ENCODE data around the gene THSD1.
"Not testable (repeated sequence)": the region's sequence is repeated elsewhere in the genome, so short reads cannot be mapped to it uniquely, and the experiment has no call there.

THSD1 gene

DNA sequence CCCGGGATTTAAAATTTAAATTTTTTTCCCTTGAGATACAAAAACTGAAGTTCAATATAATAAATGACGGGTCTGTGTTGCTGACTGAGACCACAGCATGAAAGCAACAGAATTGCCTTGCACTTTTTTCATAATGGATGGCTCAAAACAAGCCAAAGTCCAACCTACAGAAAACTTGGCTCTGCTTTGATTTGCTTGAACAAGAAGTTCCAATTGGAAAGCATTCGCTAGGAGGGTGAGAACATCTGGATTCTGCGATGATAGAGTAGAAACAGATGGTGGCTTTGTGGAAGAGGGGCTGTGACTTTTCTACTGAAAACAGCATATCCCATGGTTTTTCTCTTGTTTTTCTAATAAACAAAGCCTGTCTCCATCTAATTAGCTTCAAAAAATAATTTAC is 46.4 kb downstream of the THSD1 start:
- H3K36me3 ChIP-seq (ENCODE audit: insufficient read depth, low read length): no peaks in the 10 kb centered on the region
- H3K9me3 ChIP-seq (ENCODE audit: insufficient read depth, low read depth, low read length): no peaks in the 10 kb centered on the region
- H3K27ac ChIP-seq (ENCODE audit: low read depth, low read length): no peak overlapping the region
- WGBS: 99% methylated on average over 3 of the region's 4 CpGs
- H3K27me3 ChIP-seq (ENCODE audit: insufficient read depth, low read length): no peaks in the 10 kb centered on the region
- H3K4me3 ChIP-seq (ENCODE audit: low read length): no peak overlapping the region
- H3K4me1 ChIP-seq (ENCODE audit: insufficient read depth, low read length): peaks cover 2% of the 10 kb centered on the region; the same call in 1 of the 2 replicates
- H3K9ac ChIP-seq (ENCODE audit: low read depth, low read length): no peak overlapping the region

DNA sequence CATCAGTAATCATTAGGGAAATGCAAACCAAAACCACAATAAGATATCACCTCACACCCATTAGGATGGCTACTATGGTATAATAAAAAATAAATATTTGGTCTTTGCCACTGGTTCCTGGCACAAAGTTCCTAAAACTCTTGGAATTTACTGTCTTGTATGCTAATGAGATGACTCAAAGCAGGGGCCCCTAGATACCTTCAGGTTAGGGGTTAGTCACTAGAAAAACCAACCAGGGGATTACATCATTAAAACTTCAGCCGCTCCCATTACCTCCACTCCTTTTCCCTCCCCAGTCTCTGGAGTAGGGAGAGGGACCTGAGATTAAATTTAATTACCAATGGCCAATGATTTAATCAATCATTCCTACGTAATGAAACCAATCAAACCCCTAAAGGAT is 49.6 kb downstream of the THSD1 start:
- H3K9me3 ChIP-seq (ENCODE audit: insufficient read depth, low read depth, low read length): no peaks in the 10 kb centered on the region
- no peaks in the 10 kb centered on the region for H3K36me3 ChIP-seq (ENCODE audit: insufficient read depth, low read length)
- no peak overlapping the region for H3K27ac ChIP-seq (ENCODE audit: low read depth, low read length)
- H3K4me3 ChIP-seq (ENCODE audit: low read length): no peak overlapping the region
- H3K9ac ChIP-seq (ENCODE audit: low read depth, low read length): no peak overlapping the region
- no peaks in the 10 kb centered on the region for H3K27me3 ChIP-seq (ENCODE audit: insufficient read depth, low read length)
- no CpG with 5 or more reads among the region's 2 CpGs for WGBS
- peaks cover 2% of the 10 kb centered on the region; the same call in 1 of the 2 replicates for H3K4me1 ChIP-seq (ENCODE audit: insufficient read depth, low read length)

DNA sequence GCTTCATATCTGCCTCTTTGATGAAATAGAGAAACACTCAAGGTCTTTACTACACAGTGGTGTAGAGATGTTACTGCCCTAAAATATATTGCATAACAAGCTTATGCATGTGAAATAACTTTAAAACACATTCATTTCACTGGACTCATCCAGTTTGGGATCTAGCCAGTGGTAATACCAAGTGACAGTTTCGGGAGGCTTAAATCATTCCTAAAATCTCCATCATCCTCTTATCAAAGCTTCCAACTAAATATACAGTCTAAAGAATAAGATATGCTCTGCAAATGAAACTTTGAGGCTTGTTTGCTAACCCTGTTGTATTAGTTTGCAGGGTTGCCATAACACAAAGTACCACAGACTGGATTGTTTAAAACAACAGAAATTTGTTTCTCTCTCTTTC is 52.8 kb downstream of the THSD1 start:
- no peak overlapping the region for H3K27ac ChIP-seq (ENCODE audit: low read depth, low read length)
- no peaks in the 10 kb centered on the region for H3K36me3 ChIP-seq (ENCODE audit: insufficient read depth, low read length)
- no peak overlapping the region for H3K4me3 ChIP-seq (ENCODE audit: low read length)
- peaks cover 2% of the 10 kb centered on the region; the same call in 1 of the 2 replicates for H3K4me1 ChIP-seq (ENCODE audit: insufficient read depth, low read length)
- H3K27me3 ChIP-seq (ENCODE audit: insufficient read depth, low read length): no peaks in the 10 kb centered on the region
- WGBS: 85% methylated on average over 1 of the region's 1 CpG
- H3K9ac ChIP-seq (ENCODE audit: low read depth, low read length): no peak overlapping the region
- H3K9me3 ChIP-seq (ENCODE audit: insufficient read depth, low read depth, low read length): no peaks in the 10 kb centered on the region

DNA sequence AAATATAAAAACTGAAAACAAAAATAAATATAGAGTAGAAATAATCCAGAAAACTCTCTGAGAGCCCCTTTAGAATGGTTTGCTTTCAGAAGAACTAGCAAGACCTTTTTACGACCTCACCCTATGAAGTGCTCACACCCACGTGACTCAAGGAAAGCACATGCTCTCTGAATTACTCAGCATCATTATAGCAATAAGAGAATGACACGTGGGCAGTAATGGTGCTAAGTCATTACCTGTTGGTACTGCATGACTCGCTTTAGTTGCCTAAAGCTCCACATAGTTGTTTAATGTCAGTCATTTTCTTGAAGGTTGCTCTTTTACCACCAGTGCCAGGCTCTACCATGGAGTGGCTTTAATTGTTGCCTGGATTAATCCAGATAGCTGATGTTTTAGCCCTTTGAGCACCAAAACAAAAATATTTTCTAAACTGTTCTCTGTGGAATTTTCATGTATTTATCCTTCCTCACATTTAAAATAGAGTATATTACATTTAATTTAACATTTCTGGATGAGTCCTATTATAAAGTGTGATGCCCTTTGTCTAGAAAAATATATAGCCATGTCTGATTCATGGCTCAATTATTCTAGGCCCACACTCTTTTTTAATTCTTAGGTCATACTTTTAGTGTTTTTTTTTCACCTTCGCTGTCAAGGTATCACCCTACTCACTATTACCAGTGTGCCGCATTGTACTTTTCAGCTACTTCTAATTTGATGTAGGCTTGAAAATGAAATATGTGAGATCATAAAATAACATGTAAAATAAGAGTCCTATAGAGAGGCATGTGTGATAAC is 56.8 kb downstream of the THSD1 start:
- Histone ChIP-seq H3K4me3 (ENCODE audit: low read length) (no peak overlapping the region), H3K4me1 (ENCODE audit: insufficient read depth, low read length) (no peaks in the 10 kb centered on the region), H3K27ac (ENCODE audit: low read depth, low read length) (no peak overlapping the region), H3K27me3 (ENCODE audit: insufficient read depth, low read length) (no peaks in the 10 kb centered on the region), H3K9me3 (ENCODE audit: insufficient read depth, low read depth, low read length) (no peaks in the 10 kb centered on the region), H3K9ac (ENCODE audit: low read depth, low read length) (no peak overlapping the region), H3K36me3 (ENCODE audit: insufficient read depth, low read length) (no peaks in the 10 kb centered on the region)
- 83% methylated on average over 5 of the region's 6 CpGs for WGBS

DNA sequence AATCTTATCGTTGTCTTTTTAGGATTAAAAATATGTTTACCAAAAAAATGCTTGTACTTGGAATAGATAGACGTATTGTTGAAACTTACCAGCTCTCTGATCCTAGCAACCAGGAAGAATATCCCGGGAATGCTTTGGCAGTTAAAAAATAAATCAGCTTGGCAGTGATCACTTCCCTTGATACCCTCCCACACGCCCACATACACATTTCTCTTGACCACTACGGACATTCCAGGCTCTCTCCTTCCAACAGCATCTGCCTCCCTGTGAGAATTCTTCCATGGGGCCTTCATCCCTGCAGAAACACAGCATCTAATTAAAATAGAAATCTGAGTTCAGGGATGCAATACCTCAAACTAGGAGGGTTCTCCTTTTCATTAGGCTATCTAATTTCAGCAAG is 57.9 kb downstream of the THSD1 start:
- WGBS: 94% methylated on average over 5 of the region's 5 CpGs
- no peaks in the 10 kb centered on the region for H3K9me3 ChIP-seq (ENCODE audit: insufficient read depth, low read depth, low read length)
- no peaks in the 10 kb centered on the region for H3K36me3 ChIP-seq (ENCODE audit: insufficient read depth, low read length)
- H3K27ac ChIP-seq (ENCODE audit: low read depth, low read length): no peak overlapping the region
- H3K9ac ChIP-seq (ENCODE audit: low read depth, low read length): no peak overlapping the region
- no peaks in the 10 kb centered on the region for H3K4me1 ChIP-seq (ENCODE audit: insufficient read depth, low read length)
- no peaks in the 10 kb centered on the region for H3K27me3 ChIP-seq (ENCODE audit: insufficient read depth, low read length)
- no peak overlapping the region for H3K4me3 ChIP-seq (ENCODE audit: low read length)

DNA sequence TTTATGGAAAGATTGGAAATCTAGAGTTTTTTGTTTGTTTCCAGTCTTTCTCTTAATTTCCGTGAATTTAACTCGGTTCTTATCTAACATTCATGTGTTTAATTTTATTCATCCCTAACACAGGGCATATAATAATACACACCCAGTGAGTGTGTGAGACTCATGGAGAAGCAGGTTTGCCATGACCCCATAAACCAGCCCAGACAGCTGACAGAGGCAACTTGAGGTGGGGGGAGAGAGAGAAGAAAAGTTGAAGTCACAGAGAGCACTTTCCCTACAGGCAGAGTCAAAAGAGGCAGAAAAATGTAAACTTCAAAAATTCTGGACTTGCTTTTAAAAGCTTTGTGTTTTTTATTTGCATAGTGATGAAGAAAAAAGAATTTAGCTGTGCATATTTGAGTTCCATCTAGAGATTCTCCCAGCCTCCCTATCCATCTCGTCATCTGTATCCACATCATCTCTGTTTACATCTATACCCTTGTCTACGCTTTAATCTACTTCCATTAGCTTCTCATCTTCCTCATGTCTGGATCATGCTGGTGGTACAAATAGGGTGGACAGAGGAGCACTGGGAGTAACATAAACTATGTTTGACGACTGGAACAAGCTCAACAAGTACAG is 60.2 kb downstream of the THSD1 start:
- H3K4me3 ChIP-seq (ENCODE audit: low read length): no peak overlapping the region
- no peak overlapping the region for H3K27ac ChIP-seq (ENCODE audit: low read depth, low read length)
- no peaks in the 10 kb centered on the region for H3K27me3 ChIP-seq (ENCODE audit: insufficient read depth, low read length)
- 87% methylated on average over 3 of the region's 5 CpGs for WGBS
- H3K36me3 ChIP-seq (ENCODE audit: insufficient read depth, low read length): no peaks in the 10 kb centered on the region
- H3K4me1 ChIP-seq (ENCODE audit: insufficient read depth, low read length): no peaks in the 10 kb centered on the region
- no peaks in the 10 kb centered on the region for H3K9me3 ChIP-seq (ENCODE audit: insufficient read depth, low read depth, low read length)
- H3K9ac ChIP-seq (ENCODE audit: low read depth, low read length): no peak overlapping the region

DNA sequence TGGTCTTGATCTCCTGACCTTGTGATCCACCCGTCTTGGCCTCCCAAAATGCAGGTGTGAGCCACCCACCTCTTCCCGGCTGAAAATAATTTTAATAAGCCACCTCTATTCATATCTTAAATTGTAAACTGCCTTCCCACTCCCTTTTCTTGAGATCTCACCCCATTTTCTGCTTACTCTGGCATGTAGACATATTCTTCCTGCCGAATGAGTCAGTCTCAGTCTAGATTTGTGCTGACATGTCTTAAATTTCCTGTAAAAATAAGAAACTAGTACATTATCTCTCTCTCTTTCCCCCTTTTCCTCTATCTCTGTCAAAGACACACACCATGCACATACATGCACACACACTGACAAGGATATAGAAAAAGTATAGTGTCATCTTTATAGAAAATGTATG is 60.9 kb downstream of the THSD1 start:
- Histone ChIP-seq H3K4me1 (ENCODE audit: insufficient read depth, low read length) (no peaks in the 10 kb centered on the region), H3K4me3 (ENCODE audit: low read length) (no peak overlapping the region), H3K27ac (ENCODE audit: low read depth, low read length) (no peak overlapping the region), H3K27me3 (ENCODE audit: insufficient read depth, low read length) (no peaks in the 10 kb centered on the region), H3K36me3 (ENCODE audit: insufficient read depth, low read length) (no peaks in the 10 kb centered on the region), H3K9ac (ENCODE audit: low read depth, low read length) (no peak overlapping the region), H3K9me3 (ENCODE audit: insufficient read depth, low read depth, low read length) (no peaks in the 10 kb centered on the region)
- WGBS: 95% methylated on average over 3 of the region's 3 CpGs

DNA sequence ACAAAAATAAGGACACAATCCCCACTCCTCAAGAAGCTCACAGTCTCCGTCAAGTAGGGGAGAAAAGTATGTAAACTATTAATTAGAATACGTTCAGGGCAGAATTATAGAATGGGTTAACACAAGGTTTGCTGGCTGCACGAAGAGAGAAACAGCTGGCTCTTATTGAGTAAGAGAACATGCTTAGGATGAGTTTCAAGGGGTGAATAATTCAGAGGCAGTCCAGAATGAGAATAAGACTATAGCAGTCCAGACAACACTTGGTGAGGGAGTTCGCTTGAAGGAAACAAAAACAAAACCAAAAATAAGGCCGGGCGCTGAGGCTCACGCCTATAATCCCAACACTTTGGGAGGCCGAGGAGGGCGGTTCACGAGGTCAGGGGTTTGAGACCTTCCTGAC is 61.9 kb downstream of the THSD1 start:
- no peak overlapping the region for H3K4me3 ChIP-seq (ENCODE audit: low read length)
- no peaks in the 10 kb centered on the region for H3K4me1 ChIP-seq (ENCODE audit: insufficient read depth, low read length)
- H3K27me3 ChIP-seq (ENCODE audit: insufficient read depth, low read length): no peaks in the 10 kb centered on the region
- no peak overlapping the region for H3K9ac ChIP-seq (ENCODE audit: low read depth, low read length)
- no peak overlapping the region for H3K27ac ChIP-seq (ENCODE audit: low read depth, low read length)
- no peaks in the 10 kb centered on the region for H3K9me3 ChIP-seq (ENCODE audit: insufficient read depth, low read depth, low read length)
- WGBS: 96% methylated on average over 10 of the region's 10 CpGs
- no peaks in the 10 kb centered on the region for H3K36me3 ChIP-seq (ENCODE audit: insufficient read depth, low read length)

DNA sequence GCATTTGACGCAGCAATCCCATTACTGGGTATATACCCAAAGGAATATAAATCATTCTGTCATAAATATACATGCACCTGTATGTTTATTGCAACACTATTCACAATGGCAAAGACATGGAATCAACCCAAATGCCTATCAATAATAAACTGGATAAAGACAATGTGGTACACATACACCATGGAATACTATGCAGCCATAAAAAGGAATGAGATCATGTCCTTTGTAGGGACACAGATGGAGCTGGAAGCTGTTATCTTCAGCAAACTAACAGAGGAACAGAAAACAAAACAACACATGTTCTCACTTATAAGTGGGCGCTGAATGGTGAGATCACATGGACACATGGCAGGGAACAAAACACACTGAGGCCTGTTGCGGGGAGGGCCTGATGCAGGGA is 63.8 kb downstream of the THSD1 start:
- H3K9me3 ChIP-seq (ENCODE audit: insufficient read depth, low read depth, low read length); H3K36me3 ChIP-seq (ENCODE audit: insufficient read depth, low read length); H3K9ac ChIP-seq (ENCODE audit: low read depth, low read length); H3K27ac ChIP-seq (ENCODE audit: low read depth, low read length); H3K4me1 ChIP-seq (ENCODE audit: insufficient read depth, low read length); H3K4me3 ChIP-seq (ENCODE audit: low read length); H3K27me3 ChIP-seq (ENCODE audit: insufficient read depth, low read length): not testable (repeated sequence)
- 100% methylated on average over 2 of the region's 3 CpGs for WGBS

DNA sequence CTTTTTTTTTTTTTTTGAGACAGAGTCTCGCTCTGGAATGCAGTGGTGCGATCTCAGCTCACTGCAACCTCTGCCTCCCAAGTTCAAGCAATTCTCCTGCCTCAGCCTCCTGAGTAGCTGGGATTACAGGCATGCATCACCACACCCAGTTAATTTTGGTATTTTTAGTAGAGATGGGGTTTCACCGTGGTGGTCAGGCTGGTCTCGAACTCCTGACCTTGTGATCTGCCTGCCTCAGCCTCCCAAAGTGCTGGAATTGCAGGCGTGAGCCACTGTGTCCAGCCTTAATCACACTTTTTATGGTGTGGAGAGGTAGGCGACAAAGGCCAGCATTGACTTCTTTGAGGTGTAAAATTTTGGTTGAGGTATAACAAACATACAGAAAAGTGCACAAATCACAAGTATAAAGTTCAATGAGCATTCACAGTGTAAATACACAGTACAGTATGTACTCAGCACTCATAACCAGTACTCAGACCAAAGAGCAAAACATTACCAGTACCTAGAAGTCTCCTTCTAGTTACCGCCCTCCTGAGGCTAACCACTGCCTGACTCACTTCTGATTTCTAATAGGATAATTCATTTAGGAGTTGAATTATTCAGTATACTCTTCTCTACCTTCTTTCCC is 68.0 kb downstream of the THSD1 start:
- H3K9ac ChIP-seq (ENCODE audit: low read depth, low read length); H3K4me3 ChIP-seq (ENCODE audit: low read length); H3K36me3 ChIP-seq (ENCODE audit: insufficient read depth, low read length); H3K9me3 ChIP-seq (ENCODE audit: insufficient read depth, low read depth, low read length); H3K4me1 ChIP-seq (ENCODE audit: insufficient read depth, low read length); H3K27ac ChIP-seq (ENCODE audit: low read depth, low read length); H3K27me3 ChIP-seq (ENCODE audit: insufficient read depth, low read length): not testable (repeated sequence)
- 97% methylated on average over 7 of the region's 7 CpGs for WGBS

DNA sequence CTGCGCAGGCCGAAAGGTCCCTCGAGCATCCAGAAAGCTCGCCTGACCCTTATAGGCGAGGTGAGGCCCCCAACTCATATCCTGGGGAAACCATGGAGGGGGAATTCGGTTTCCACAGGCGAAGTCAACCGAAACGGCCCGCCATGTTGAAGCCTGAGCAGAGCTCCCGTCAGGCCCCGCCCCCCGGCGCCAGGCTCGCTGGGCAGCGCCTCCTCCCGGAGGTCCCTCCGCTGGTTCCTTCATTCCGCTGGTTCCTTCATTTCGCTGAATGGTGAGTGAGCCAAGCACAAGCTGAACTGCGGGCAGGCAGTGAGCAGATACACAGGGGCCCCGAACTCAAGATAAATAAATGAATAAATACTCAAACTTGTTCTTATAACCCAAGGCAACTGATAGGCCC is 71.9 kb downstream of the THSD1 start:
- H3K27me3 ChIP-seq (ENCODE audit: insufficient read depth, low read length); H3K4me1 ChIP-seq (ENCODE audit: insufficient read depth, low read length); H3K9ac ChIP-seq (ENCODE audit: low read depth, low read length); H3K27ac ChIP-seq (ENCODE audit: low read depth, low read length); H3K4me3 ChIP-seq (ENCODE audit: low read length); H3K9me3 ChIP-seq (ENCODE audit: insufficient read depth, low read depth, low read length); H3K36me3 ChIP-seq (ENCODE audit: insufficient read depth, low read length): not testable (repeated sequence)
- no CpG with 5 or more reads among the region's 22 CpGs for WGBS

Measured in HUES64 (cell line).